H1 (cell line): ENCODE data around the gene CAPN10. TPM values are rescaled to one million over a fixed set of nuclear protein-coding genes. Genes with fewer than 3 reads are reported as not detected.

Source experiments
- CTCF ChIA-PET: fragments of 300-600 bp; sonication (Branson Sonifier 250); formaldehyde crosslinking; loops from one replicate; lab custom pipeline; 2021; ENCODE audit not compliant: partially characterized antibody; lab: Charles Lee
- POLR2A ChIA-PET: fragments of 300-600 bp; sonication (Branson Sonifier 250); formaldehyde crosslinking; loops from one replicate; lab custom pipeline; 2021; ENCODE audit warnings: inconsistent platforms; ENCODE audit not compliant: partially characterized antibody; lab: Charles Lee
- DNase-seq, 2 experiments: peaks; one replicate each; pipeline versions ENCODE4 v3.0.0 to v3.0.0-alpha.2; 2010 to 2022; ENCODE audit warnings: low spot score in 2 of 2, low read depth in 1 of 2, mixed read lengths in 1 of 2
- FAIRE-seq: peaks from 2 replicates; lab custom pipeline; 2011; peaks lifted over from hg19 to GRCh38; lab: Jason Lieb, UNC
- H2AFZ ChIP-seq: 2 replicates; pipeline ENCODE4 v1.8.1; 2012; ENCODE audit warnings: low read length, inconsistent platforms
- H2AK5ac ChIP-seq: 2 replicates; pipeline ENCODE4 v1.6.1; 2013; ENCODE audit warnings: low read depth, low read length
- H2BK120ac ChIP-seq: replicated peaks from 2 replicates; pipeline ENCODE3; 2013; ENCODE audit warnings: low read depth, low read length, inconsistent platforms
- H2BK12ac ChIP-seq: 2 replicates; pipeline ENCODE4 v1.6.1; 2013; ENCODE audit warnings: low read depth, low read length
- H2BK15ac ChIP-seq: 2 replicates; pipeline ENCODE4 v1.6.1; 2013; ENCODE audit warnings: low read length
- H2BK20ac ChIP-seq: 2 replicates; pipeline ENCODE4 v1.6.1; 2013; ENCODE audit warnings: low read length
- H2BK5ac ChIP-seq: 2 replicates; pipeline ENCODE4 v1.6.1; 2013; ENCODE audit warnings: low read depth, low read length
- H3K14ac ChIP-seq: 2 replicates; pipeline ENCODE4 v1.6.1; 2013; ENCODE audit warnings: inconsistent platforms; ENCODE audit not compliant: insufficient read length
- H3K18ac ChIP-seq: 2 replicates; pipeline ENCODE4 v1.6.1; 2013; ENCODE audit warnings: low read length; ENCODE audit errors: extremely low read depth
- H3K23ac ChIP-seq: 2 replicates; pipeline ENCODE4 v1.6.1; 2013; ENCODE audit warnings: inconsistent platforms; ENCODE audit not compliant: insufficient read length
- H3K23me2 ChIP-seq: 2 replicates; pipeline ENCODE4 v1.6.1; 2013; ENCODE audit warnings: low read depth, low read length
- H3K27ac ChIP-seq: 2 replicates; pipeline ENCODE4 v1.6.1; 2011; ENCODE audit warnings: low read depth, low read length, inconsistent platforms
- H3K27me3 ChIP-seq, 4 experiments: replicated peaks in 1 of 4; 1 replicate in 1 of 4; 2 replicates in 3 of 4; pipeline versions ENCODE4 v1.6.1 to v1.8.1; 2011 to 2013; ENCODE audit warnings: low read length in 3 of 4, mild to moderate bottlenecking in 3 of 4, inconsistent platforms in 2 of 4, mixed read lengths in 2 of 4, moderate library complexity in 1 of 4; ENCODE audit not compliant: control insufficient read depth in 3 of 4, insufficient read depth in 3 of 4; ENCODE audit errors: extremely low read depth in 1 of 4
- H3K36me3 ChIP-seq, 4 experiments: 2 replicates each; pipeline versions ENCODE4 v1.6.1 to v1.8.1; 2011 to 2013; ENCODE audit warnings: mild to moderate bottlenecking in 4 of 4, low read length in 3 of 4, moderate library complexity in 2 of 4, control low read depth in 1 of 4, inconsistent platforms in 1 of 4; ENCODE audit not compliant: insufficient read depth in 4 of 4, control insufficient read depth in 2 of 4
- H3K4ac ChIP-seq: replicated peaks from 2 replicates; pipeline ENCODE3; 2013; ENCODE audit warnings: low read length, low read depth, mixed read lengths, inconsistent platforms; ENCODE audit not compliant: insufficient read length
- H3K4me1 ChIP-seq, 4 experiments: replicated peaks in 1 of 4; 1 replicate in 1 of 4; 2 replicates in 3 of 4; pipeline versions ENCODE4 v1.6.1 to v1.8.1; 2011 to 2013; ENCODE audit warnings: low read length in 3 of 4, inconsistent platforms in 2 of 4, mixed read lengths in 1 of 4; ENCODE audit not compliant: insufficient read depth in 4 of 4, control insufficient read depth in 3 of 4
- H3K4me2 ChIP-seq, 2 experiments: 2 replicates each; pipeline versions ENCODE4 v1.6.1 to v1.8.1; 2011 to 2013; ENCODE audit warnings: low read depth in 2 of 2, low read length in 2 of 2, control low read depth in 1 of 2, inconsistent platforms in 1 of 2, mild to moderate bottlenecking in 1 of 2; ENCODE audit not compliant: insufficient read depth in 1 of 2
- H3K4me3 ChIP-seq, 4 experiments: fragments of 200-600, 300-600 bp in 1 of 4; sonication (generic), shearing (Covaris generic), sonication (Bioruptor Twin) in 1 of 4; 2 replicates each; pipeline versions ENCODE4 v1.5.1 to v1.8.1; 2011 to 2016; ENCODE audit warnings: low read length in 4 of 4, low read depth in 3 of 4, control low read depth in 2 of 4, inconsistent platforms in 2 of 4, mild to moderate bottlenecking in 2 of 4, mixed read lengths in 1 of 4, moderate library complexity in 1 of 4; ENCODE audit not compliant: insufficient read depth in 2 of 4; ENCODE audit errors: extremely low read depth in 1 of 4
- H3K56ac ChIP-seq: replicated peaks from 2 replicates; pipeline ENCODE3; 2013; ENCODE audit warnings: low read depth, mild to moderate bottlenecking, mixed read lengths, low read length, inconsistent platforms; ENCODE audit not compliant: insufficient read length
- H3K79me1 ChIP-seq: 2 replicates; pipeline ENCODE4 v1.6.1; 2013; ENCODE audit warnings: low read depth, low read length, control low read depth
- H3K79me2 ChIP-seq, 2 experiments: 2 replicates each; pipeline versions ENCODE4 v1.6.1 to v1.8.1; 2012 to 2013; ENCODE audit warnings: low read length in 2 of 2, mild to moderate bottlenecking in 2 of 2, inconsistent platforms in 1 of 2; ENCODE audit not compliant: insufficient read depth in 2 of 2, control insufficient read depth in 1 of 2
- H3K9ac ChIP-seq, 4 experiments: replicated peaks in 1 of 4; 1 replicate in 1 of 4; 2 replicates in 3 of 4; pipeline versions ENCODE4 v1.6.1 to v1.8.1; 2011 to 2013; ENCODE audit warnings: low read depth in 3 of 4, low read length in 3 of 4, control low read depth in 2 of 4, mild to moderate bottlenecking in 2 of 4, moderate library complexity in 2 of 4, inconsistent platforms in 1 of 4; ENCODE audit errors: extremely low read depth in 1 of 4
- H3K9me3 ChIP-seq, 2 experiments: 2 replicates each; pipeline versions ENCODE4 v1.6.1 to v1.8.1; 2012 to 2013; ENCODE audit warnings: mild to moderate bottlenecking in 2 of 2, moderate library complexity in 2 of 2, control low read depth in 1 of 2, inconsistent platforms in 1 of 2, low read depth in 1 of 2, low read length in 1 of 2, mixed read lengths in 1 of 2; ENCODE audit not compliant: insufficient read depth in 2 of 2
- H4K20me1 ChIP-seq, 2 experiments: replicated peaks in 1 of 2; 2 replicates each; pipeline versions ENCODE3 to v1.8.1; 2011 to 2013; ENCODE audit warnings: inconsistent platforms in 2 of 2, low read length in 2 of 2, mild to moderate bottlenecking in 1 of 2; ENCODE audit not compliant: insufficient read depth in 2 of 2, control insufficient read depth in 1 of 2
- H4K5ac ChIP-seq: 2 replicates; pipeline ENCODE4 v1.6.1; 2013; ENCODE audit warnings: low read length, low read depth, mixed read lengths, inconsistent platforms; ENCODE audit not compliant: insufficient read length
- H4K8ac ChIP-seq: 2 replicates; pipeline ENCODE4 v1.8.0; 2013; ENCODE audit warnings: mild to moderate bottlenecking, moderate library complexity, low read length, inconsistent platforms; ENCODE audit not compliant: insufficient read depth; ENCODE audit errors: extremely low read depth
- H4K91ac ChIP-seq: replicated peaks from 2 replicates; pipeline ENCODE3; 2013; ENCODE audit warnings: low read length, mixed read lengths, inconsistent platforms; ENCODE audit not compliant: insufficient read length
- ASH2L ChIP-seq: fragments of 200-600, 300-600 bp; sonication (generic); IDR thresholded peaks from one replicate; pipeline ENCODE4 v1.7.1; 2017; ENCODE audit warnings: low read length
- CBX5 ChIP-seq: fragments of 300-800, 300-1000 bp; sonication (generic); IDR thresholded peaks from 2 replicates; pipeline ENCODE4 v1.7.1; 2016; ENCODE audit warnings: antibody characterized with exemption, low read length, low read depth
- CBX8 ChIP-seq: fragments of 300-800, 300-1000 bp; sonication (generic); IDR thresholded peaks from 2 replicates; pipeline ENCODE4 v1.7.1; 2016; ENCODE audit warnings: low read depth, low read length, borderline replicate concordance
- POLR2A ChIP-seq, 2 experiments: IDR thresholded peaks; 1 replicate in 1 of 2; 2 replicates in 1 of 2; pipeline ENCODE4 v1.6.1; 2011; ENCODE audit warnings: low read depth in 2 of 2, low read length in 2 of 2, mild to moderate bottlenecking in 2 of 2; ENCODE audit errors: control extremely low read depth in 1 of 2
- RNF2 ChIP-seq: fragments of 200-900, 300-1000 bp; sonication (generic); IDR thresholded peaks from 2 replicates; pipeline ENCODE4 v1.7.1; 2016; ENCODE audit warnings: borderline replicate concordance, low read depth, mild to moderate bottlenecking, antibody characterized with exemption, low read length; ENCODE audit not compliant: poor library complexity, severe bottlenecking; ENCODE audit errors: missing control alignments
- SUZ12 ChIP-seq: fragments of 200-600 bp; sonication (generic); IDR thresholded peaks from 2 replicates; pipeline ENCODE4 v1.6.1; 2012; ENCODE audit warnings: mild to moderate bottlenecking, inconsistent platforms, low read length, moderate library complexity, mixed read lengths
- WGBS, 2 experiments: shearing (Covaris generic) in 1 of 2; methylation state at CpG; one replicate each; pipeline versions ENCODE4 v1.1.6 to v1.1.7; 2013 to 2015; ENCODE audit warnings: low lambda C conversion rate in 2 of 2, mixed read lengths in 2 of 2, inconsistent platforms in 1 of 2, low coverage in 1 of 2, missing lambda C conversion rate in 1 of 2; ENCODE audit not compliant: insufficient replicate concordance in 2 of 2, insufficient coverage in 1 of 2, insufficient read length in 1 of 2; ENCODE audit errors: extremely low coverage in 1 of 2, missing lambda C conversion rate in 1 of 2; 5-methylcytosine and 5-hydroxymethylcytosine counted together
- polyA plus RNA-seq, 7 experiments: library from polyadenylated mRNA; depleted of rRNA in 3 of 7; stranded (reverse) in 5 of 7; unstranded in 2 of 7; fragments of >200 nt in 5 of 7; fragments of 200-250 nt in 2 of 7; gene quantifications; 1 replicate in 5 of 7; 2 replicates in 1 of 7; 4 replicates in 1 of 7; pipeline versions ENCODE4 v1.2.1 to v1.2.3, GENCODE V29; 2011 to 2013; ENCODE audit warnings: missing spikeins in 2 of 7, mixed read lengths in 2 of 7
- total RNA-seq: library from RNA; stranded (reverse); fragmentation: NEBNext Ultra II Directional; extraction: Animal tissue kit (Norgen Biotek cat#: 25700); gene quantifications from 2 replicates; pipeline ENCODE4 v1.2.1, GENCODE V29; 2021

Gene CAPN10
- total and polyA plus RNA-seq, 2 of the 8 experiments (the other 6 are each of a cell fraction or from before 2014, with no cell fraction given), result 30.7 to 39.8 TPM

- no peak overlapping the region for H4K5ac ChIP-seq
- no peaks in the 10 kb centered on the region for H3K79me2 ChIP-seq
- CTCF ChIA-PET, result no interaction called here
- no peaks in the 10 kb centered on the region for H3K79me1 ChIP-seq
- WGBS, 2 experiments, result 94% methylated on average over 9 of the region's 11 CpGs; no CpG with 5 or more reads in 1 of the 2 experiments
- no peak overlapping the region for H2BK5ac ChIP-seq
- H2BK15ac ChIP-seq, result no peak overlapping the region
- no peak for DNase-seq
- H3K56ac ChIP-seq, result no peak overlapping the region
- FAIRE-seq, result no peak
- no peak overlapping the region for H2BK120ac ChIP-seq
- no peak overlapping the region for H2AK5ac ChIP-seq
- no peak overlapping the region for H3K14ac ChIP-seq
- POLR2A ChIA-PET, result no interaction called here
- no peaks in the 10 kb centered on the region for H4K20me1 ChIP-seq
- H3K9me3 ChIP-seq, result peaks cover 30 to 49% of the 10 kb centered on the region in 2 experiments
- no peak overlapping the region; the same call in 1 of the 2 replicates for H4K8ac ChIP-seq
- no peak overlapping the region for H3K27ac ChIP-seq
- H3K23ac ChIP-seq, result no peak overlapping the region
- H4K91ac ChIP-seq, result no peak overlapping the region
- no peak overlapping the region for H2BK12ac ChIP-seq
- no peak overlapping the region for H3K4ac ChIP-seq
- no peaks in the 10 kb centered on the region; a peak in 1 of 7 replicates for H3K4me1 ChIP-seq
- H3K4me3 ChIP-seq, result no peak overlapping the region
- H3K9ac ChIP-seq, result no peak overlapping the region
- no peak overlapping the region for H2AFZ ChIP-seq
- H3K36me3 ChIP-seq, result no peaks in the 10 kb centered on the region
- no peaks in the 10 kb centered on the region; a peak in 1 of 7 replicates for H3K27me3 ChIP-seq
- H3K23me2 ChIP-seq, result no peaks in the 10 kb centered on the region
- H2BK20ac ChIP-seq, result no peak overlapping the region
- H3K4me2 ChIP-seq, result no peak overlapping the region
- H3K18ac ChIP-seq, result no peak overlapping the region
- no peak for TF ChIP-seq SUZ12
- TF ChIP-seq CBX8, result no peak
- no peak for TF ChIP-seq ASH2L
- no peak for TF ChIP-seq POLR2A (IDR thresholded peaks at IDR 0.05; ENCODE audit: control extremely low read depth in 1 of 2, low read depth in 2 of 2, low read length in 2 of 2)
- TF ChIP-seq RNF2, result no peak
- TF ChIP-seq CBX5, result no peak
Measured at GRCh38 chr2:240636563-240637115, 50.1 kb downstream of the CAPN10 start.
